HS-27A (cell line): ENCODE measurements around the gene MYLK.
"Not testable (repeated sequence)": the region's sequence is repeated elsewhere in the genome, so short reads cannot be mapped to it uniquely, and the experiment has no call there.

Experiments used
- DNase-seq: peaks from one replicate; pipeline ENCODE4 v3.0.0-alpha.2; 2012; ENCODE audit warnings: low read depth, missing footprints

Gene MYLK

DNA sequence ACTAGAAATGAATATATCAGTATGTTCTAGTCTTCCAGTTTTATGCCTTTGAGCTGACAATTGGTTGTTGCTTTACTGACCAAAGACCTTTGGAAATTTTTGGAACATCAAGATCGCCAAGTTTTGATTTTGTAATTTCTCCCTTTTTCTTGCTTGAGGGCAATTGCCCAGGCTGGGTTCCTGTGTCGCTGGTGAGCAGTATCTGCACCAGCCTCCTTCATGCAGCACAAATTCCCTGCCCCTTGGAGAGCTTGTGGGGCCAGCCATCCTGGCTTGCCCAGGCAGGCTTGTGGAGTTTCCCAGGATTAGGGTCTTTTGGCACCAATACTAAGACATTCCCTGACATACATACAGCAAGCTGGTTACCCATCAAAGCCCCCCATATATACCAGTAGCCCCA, 261.4 kb downstream of the MYLK start:
- no peak for DNase-seq

DNA sequence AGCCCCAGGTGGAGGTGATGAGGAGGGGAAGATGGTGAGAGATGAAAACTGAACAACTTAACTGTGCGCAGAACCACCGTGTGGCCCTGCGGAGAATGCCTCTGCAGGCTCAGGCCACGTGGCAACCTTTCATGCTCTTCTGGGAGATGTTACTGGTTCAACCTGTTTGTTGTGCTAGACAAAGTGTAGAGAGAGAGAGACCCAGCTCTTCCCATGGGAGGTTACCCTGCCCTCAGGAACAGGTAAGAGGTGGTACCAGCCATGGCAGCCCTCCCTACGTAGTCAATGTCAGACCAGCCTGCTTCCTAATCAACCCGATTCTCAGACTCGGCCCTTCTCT, 262.3 kb downstream of the MYLK start:
- no peak for DNase-seq

DNA sequence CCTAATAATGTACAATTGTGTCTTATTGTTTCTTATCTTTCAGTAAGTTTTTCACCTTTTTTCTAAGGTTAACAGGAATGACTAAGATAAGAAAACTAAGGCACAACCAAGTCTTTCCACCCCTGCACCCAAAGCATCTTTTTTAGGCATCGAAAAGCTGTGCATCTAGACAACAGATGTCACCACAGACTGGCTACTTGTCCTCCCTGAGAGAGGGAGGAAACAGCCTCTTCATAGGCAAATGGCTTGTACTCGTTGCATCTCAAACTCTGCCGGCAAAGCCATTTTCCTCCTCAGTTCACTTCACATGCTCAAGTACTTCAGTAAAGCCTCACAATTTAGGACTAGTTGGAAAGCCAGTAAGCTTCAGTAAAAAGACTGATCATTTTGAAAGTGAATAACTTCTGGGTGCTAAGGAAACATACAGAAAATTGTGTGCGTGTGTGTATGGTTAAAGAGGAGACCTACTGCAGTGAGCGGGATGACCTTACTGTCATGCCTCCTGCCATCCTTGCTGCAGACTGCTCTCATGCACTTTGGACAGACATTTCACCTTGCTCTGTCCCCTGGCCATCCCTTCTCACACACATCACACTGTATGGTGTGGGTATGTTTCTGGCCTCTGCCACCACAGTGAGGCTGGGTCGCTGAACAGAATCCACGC, 262.8 kb downstream of the MYLK start:
- no peak for DNase-seq

DNA sequence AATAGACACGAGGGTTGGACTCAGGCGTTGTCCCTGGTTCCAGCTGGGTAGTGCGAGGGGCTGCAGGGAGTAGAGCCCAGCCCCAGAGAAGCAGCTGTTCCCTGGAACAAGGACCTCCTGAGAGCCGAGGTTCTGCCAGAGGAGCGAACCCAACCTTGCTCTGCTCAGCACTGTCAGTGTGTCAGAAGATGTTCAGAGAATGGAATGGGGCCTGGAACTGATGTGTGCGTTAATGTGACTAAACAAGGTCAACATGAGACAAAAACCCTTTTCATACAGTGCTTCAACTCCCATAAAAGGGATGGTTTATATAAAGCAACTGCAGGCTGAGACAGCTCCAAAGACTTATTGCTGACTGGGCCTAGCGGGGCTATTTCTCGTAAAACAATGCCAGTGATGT, 263.8 kb downstream of the MYLK start:
- no peak for DNase-seq

DNA sequence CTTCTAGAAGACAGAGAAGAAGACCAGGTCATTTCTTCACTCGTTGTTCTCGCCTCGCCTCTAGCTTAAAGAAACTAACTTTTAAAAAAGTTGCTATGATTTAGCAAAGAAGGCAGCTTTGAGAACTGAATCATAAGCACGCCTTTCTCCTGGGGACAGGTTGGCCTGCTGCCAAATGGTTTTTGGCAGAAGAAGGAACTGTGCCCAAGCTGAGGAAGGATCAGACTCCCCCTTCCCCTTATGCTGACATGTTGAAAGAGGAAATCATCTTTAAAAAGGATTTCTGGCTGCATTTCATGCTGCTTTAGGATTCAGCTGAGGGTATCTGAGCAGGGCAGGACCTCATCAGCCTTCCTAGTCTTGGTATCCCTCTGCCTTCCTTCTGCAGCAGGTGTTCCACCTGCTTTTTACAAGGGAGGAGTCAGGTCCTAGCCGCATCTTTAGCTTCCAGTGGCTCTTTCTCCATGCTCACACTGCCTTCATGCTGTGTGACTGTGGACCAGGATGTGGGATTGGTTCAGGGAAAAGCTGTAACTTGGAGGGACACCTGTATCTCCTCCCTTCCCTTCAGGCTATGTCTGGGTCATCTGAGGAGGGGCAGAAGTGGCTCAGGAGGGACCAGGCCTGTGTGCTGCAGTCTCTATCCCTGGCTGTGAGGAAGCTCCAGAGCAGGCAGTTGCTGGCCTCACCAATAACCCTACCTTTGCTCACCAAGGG, 265.2 kb downstream of the MYLK start:
- DNase-seq, result no peak

DNA sequence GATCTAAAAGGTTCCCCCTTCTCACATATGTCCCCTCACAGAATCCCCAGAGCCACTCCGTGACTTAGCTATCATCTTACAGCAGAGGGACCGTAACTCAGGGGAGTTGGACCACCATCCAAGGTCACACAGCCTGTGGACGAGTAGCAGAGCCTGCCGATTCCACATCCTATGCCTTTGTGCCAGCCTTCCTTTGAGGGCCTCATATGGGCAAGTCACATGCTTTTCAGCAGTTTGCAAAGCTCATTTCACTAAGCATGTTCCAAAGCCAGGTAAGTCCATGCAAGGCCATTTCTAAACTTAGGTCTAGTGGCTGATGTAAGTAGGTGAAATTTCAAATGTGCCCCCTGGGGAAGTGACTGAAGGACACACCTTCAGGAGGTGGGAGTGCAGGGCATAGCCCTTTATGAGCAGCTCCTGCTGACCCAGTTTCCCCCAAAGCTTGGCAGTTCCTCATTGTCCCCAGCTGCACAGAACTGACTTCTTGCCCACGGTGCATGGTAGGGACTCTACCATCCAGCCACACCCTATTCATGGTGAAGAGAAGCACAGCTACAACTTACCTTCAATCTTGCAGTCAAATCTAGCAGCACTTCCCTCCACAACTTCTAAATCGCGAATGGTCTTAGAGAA, 265.9 kb downstream of the MYLK start:
- DNase-seq, result no peak

DNA sequence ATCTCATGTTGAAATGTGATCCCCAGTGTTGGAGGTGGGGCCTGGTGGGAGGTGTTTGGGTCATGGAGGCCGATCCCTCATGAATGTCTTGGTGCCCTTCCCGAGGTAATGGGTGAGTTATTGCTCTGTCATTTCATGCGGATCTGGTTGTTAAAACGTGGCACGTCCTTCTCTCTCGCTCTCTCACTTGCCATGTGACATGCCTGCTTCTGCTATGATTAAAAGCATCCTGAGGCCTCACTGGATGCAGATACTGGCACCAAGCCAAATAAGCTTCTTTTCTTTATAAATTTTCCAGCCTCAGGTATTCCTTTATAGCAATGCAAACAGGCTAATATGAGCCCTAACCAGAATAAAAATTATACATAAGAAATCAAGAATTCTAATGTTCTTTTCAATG, 267.5 kb downstream of the MYLK start:
- no peak for DNase-seq

DNA sequence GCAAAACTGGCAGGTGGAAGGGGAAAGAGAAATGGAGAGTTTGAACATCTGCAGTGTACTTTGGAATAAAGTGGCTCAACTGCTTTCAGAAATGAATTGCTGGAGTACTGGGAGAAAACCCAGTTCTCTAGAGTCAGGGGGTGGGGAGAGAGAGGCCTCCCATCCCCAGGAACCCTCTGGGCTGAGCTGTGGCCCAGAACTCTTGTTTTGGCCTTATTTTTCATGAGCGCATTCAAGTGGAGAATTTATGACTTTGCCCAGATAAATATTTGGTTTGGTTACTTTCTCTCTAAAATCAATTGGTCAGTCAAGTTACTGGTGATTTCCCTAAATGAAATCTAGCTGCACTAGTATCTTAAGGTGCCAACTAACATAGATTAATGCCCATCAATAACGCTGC, 270.6 kb downstream of the MYLK start:
- no peak for DNase-seq

DNA sequence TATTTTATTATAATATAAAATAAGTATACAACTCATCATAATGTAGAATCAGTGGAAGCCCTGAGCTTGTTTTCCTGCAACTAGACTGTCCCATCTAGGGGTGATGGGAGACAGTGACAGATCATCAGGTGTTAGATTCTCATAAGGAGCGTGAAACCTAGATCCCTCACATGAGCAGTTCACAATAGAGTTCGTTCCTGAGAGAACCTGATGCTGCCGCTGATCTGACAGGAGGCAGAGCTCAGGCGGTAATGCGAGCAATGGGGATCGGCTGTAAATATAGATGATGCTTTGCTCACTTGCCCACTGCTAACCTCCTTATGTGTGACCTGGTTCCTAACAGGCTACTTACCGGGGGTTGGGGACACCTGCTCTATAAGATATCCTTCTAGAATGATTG, 272.5 kb downstream of the MYLK start:
- not testable (repeated sequence) for DNase-seq

DNA sequence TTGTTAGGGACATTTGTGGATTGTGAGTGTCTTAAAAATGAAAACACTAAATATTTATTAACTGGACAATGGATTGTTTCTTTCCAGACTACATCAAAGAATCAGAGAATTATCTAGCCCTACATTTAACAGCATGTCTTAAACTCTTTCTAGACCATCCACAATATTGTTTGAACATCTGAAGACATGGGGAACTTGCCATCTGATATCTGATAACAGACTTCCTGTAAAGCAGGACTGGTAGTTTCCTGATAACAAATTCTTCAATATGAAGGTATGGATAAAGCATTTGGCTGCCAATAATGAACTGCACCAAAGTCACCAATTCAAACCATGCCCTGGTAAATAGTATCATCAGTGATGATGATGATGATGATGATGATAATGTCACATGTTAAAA, 273.1 kb downstream of the MYLK start:
- DNase-seq, result no peak

DNA sequence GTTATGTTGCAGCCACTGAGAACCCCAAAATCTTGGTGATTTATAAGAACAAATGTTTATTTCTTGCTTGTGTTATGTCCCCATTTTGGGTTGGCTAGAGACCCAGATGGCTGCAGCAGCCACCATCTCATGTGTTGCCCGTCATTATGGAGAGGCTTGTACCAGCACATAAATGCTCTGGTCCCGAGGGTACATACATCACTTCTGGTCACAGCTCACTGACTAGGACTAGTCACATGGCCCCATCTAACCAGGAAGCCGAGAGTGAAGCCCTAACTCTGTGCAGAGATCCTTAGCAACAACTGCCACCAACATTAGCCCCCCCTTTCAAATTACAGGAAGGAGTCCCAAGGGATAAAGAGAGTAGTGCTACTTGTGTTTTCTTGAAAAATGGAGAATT, 273.8 kb downstream of the MYLK start:
- no peak for DNase-seq

DNA sequence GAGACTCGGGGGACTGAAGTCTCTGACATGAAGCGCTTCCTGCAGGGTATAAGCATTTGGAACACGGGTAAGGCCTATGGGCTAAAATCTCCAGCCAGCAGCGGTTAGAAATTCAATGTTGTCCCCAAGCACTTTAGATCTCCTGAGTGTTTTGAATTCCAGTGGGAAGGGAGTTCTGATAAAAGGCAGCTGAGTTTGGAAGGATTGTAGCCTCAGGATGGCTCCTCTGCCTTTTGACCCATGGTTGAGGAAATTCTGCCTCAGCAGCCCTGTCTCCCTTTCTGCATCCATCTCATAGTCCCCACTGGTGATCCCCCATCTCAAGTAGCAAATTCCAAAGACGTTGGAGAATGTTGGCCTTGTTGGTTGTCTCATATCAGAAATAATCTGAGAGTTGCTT, 275.1 kb downstream of the MYLK start:
- no peak for DNase-seq

DNA sequence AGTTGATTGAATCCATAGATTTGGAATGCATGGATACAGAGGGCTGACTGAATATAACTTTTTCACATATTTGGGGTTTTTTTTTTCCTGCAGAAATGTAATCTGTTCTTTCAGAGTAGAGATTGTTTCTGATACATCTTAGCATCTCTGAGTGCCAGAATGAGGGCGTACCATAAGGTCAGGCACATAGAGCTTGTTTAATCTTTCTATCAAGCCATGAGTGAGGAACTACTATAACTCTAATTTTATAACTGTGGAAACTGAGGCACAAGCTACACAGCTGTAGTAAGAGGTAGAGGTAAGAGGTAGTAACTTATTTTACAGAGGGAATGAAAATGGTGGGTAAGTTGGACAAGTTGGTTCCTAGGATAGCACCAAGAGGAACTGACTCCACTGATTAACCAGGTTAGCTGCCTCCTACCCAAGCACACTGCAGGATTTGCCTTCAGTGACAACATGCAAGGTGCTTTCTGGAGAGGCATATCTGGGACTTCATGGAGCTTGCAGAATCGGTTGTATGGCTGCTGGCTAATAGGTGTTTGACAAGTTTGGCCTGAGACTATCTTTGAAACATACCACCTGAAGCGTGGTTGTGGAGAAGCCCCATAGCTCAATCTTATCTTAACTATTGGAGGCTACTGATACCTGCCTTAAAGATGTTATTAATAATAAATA, 275.7 kb downstream of the MYLK start:
- no peak for DNase-seq

DNA sequence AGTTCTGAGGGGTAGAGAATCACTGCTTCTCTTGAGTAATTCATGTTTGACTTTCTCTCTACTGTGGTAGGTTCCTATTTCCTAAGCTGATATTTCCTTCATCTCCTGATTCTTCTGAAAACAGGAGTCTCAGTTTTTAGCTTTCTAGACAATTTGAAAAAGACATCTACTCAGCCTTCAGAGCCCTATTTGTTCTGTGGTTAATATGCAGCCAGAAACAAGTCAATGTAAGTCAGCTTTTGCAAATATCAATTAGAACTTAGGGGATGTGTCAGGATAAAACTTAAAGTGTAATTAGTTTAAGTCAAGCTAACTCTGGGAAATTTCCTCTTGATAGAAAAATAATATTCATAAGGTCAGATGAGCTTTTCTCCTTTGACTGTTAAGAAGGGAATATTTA, 277.6 kb downstream of the MYLK start:
- no peak for DNase-seq

DNA sequence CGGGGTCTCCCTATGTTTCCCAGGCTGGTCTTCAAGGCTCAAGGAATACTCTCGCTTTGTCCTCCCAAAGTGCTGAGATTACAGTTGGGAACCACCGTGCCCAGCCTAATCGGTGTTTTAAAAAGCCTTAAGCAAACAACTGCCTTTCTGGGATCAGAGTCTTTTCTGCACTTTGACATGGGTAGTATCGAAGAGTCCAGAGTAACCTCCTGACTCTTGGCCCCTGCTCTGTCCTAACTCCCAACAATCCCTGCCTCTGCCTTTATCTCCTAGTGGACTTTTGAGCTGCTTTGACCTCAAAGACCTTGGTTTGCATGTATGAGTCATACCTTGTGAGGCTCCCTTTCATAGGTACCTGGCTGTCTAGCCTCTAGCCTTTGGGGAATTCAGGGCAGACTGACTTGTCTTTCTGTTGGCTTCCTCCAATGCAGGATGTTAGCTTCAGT, 278.3 kb downstream of the MYLK start:
- no peak for DNase-seq

DNA sequence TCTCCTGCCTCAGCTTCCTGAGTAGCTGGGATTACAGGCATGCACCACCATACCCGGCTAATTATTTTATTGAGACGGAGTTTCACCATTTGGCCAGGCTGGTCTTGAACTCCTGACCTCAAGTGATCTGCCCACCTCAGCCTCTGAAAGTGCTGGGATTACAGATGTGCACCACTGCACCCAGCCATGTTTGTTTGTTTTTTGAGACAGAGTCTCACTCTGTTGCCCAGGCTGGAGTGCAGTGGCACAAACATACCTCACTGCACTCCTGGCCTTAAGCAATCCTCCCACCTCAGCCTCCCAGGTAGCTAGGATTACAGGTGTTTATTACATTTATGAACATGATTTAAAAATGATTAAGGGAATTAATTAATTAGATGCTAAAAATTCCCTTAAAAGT, 281.0 kb downstream of the MYLK start:
- not testable (repeated sequence) for DNase-seq

DNA sequence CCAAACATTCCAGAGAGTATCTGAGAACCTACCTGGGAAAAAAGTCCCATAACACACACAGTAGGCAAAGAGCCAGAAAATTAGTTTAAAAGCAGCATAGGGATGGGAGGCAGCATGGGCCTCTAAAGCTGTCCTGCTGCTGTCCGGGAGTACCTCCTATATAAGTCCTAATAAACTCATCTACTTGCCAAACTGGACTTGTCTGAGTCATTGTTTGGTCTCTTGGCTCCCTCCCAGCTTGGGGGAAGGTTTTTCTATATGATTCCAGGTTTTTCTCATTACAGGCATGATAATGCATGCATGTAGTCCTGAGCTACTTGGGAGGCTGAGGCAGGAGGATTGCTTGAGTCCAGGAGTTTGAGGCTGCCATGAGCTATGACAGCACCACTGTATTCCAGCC, 281.8 kb downstream of the MYLK start:
- DNase-seq, result peak; percentile 59

DNA sequence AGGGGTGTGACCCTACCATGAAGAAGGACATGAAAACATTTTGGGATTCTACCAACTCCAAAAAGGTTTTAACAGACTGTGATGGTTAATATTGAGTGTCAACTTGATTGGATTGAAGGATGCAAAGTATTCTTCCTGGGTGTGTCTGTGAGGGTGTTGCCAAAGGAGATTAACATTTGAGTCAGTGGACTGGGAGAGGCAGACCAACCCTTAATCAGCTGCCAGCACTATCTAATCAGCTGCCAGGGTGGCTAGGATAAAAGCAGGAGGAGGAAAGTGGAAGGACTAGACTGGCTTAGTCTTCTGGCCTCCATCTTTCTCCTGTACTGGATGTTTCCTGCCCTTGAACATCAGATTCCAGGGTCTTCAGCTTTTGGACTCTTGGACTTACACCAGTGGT, 283.3 kb downstream of the MYLK start:
- DNase-seq, result not testable (repeated sequence)

DNA sequence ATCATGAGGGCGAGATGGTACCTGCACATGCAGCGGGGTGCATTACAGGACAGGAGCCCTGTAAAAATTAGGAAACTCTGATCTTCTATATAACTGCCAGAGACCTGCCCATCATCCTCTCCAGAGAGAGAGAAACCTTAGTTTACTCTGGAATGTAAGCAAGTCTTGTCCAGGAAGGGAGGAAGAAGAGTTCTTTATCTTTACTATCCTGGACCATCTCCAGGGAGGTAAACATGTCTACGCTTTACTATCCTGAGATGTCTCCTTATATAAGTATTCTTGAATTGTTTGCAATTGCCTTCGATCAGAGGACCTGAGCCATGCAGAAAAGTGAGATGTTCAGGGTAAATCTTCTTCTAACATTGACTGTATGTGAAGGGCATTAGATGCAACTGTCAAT, 286.6 kb downstream of the MYLK start:
- no peak for DNase-seq

DNA sequence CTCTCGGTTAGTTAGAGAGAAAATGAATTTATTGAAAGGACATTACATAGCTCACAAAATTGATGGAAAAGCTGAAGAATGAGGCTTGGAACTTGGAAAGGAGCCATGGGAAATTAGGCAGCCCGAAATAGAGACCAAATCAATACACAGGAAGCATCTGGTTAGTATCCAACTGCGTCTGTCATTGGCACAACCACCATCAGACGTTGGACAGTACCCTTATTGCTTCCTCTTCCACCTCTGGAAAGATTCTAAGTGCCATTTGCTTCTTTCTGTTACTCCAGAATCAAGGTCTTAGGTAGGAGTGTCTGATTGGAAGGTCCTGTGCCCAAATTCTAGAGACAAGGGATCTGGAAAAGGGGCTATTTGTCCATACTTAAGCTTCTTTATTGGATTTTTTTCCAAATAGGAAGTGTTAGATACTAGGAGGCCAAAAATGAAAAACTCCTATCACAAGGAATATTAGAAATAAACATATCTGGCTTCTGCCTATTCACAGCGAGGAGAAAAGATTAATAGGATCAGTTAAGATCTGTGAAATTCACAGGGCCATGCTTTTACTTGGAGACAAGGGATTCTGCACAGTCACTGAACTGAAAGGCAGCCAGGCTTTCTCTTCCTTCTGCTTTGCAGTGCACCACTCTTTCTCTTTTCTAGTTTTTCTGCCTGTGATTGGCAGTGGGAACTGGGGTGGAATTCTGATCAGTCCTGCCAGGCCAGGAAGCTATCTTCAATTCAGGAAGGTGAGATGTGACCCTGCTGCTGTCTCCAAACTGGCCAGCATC, 288.5 kb downstream of the MYLK start:
- no peak for DNase-seq

DNA sequence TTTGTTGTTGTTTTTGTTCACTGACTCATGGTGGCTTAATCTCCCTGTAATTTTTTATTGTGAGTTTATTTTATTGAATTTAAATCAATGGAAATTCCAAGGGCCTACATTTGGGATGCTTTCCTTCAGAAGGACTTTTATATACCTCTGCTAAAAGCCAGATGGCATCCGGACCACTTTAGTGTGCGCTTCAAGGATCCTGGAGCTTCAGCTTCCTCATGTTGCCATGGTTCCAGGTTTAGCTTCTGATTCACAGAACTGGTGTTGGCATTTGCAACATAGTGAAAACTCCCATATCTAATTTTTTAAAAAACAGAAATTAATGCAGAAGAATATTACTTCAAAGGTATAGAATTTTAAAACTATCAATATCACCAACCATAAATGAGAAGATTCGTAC, 290.8 kb downstream of the MYLK start:
- no peak for DNase-seq
